KOPT-K1 (cell line): ENCODE measurements around the gene SLC17A2.

Experiments used
- H3K27ac ChIP-seq: fragments of 200-600 bp; sonication (generic); 2 replicates; pipeline ENCODE4 v1.5.1; 2016; ENCODE audit warnings: antibody characterized with exemption, mild to moderate bottlenecking, low read depth, low read length; ENCODE audit not compliant: poor library complexity, severe bottlenecking
- H3K36me3 ChIP-seq: fragments of 200-600 bp; sonication (generic); 2 replicates; pipeline ENCODE4 v1.5.1; 2017; ENCODE audit warnings: antibody characterized with exemption, mild to moderate bottlenecking, low read length, moderate library complexity; ENCODE audit not compliant: insufficient read depth
- H3K9me3 ChIP-seq: fragments of 200-600 bp; sonication (generic); 2 replicates; pipeline ENCODE4 v1.5.1; 2017; ENCODE audit warnings: antibody characterized with exemption, low read length, mild to moderate bottlenecking; ENCODE audit not compliant: insufficient read depth, poor library complexity, severe bottlenecking

The SLC17A2 gene

GRCh38 chr6:25868436-25869183, 61.9 kb downstream of the SLC17A2 start:
- no peaks in the 10 kb centered on the region for H3K36me3 ChIP-seq
- H3K27ac ChIP-seq, result no peak overlapping the region
- no peaks in the 10 kb centered on the region for H3K9me3 ChIP-seq

GRCh38 chr6:25866011-25866410, 64.5 kb downstream of the SLC17A2 start:
- Histone ChIP-seq H3K27ac (no peak overlapping the region), H3K9me3 (no peaks in the 10 kb centered on the region), H3K36me3 (no peaks in the 10 kb centered on the region)

GRCh38 chr6:25863360-25863759, 67.1 kb downstream of the SLC17A2 start:
- no peak overlapping the region for H3K27ac ChIP-seq
- no peaks in the 10 kb centered on the region for H3K9me3 ChIP-seq
- H3K36me3 ChIP-seq, result no peaks in the 10 kb centered on the region
